ENCODE measurements around the gene FAM110C.

Gene FAM110C

DNA sequence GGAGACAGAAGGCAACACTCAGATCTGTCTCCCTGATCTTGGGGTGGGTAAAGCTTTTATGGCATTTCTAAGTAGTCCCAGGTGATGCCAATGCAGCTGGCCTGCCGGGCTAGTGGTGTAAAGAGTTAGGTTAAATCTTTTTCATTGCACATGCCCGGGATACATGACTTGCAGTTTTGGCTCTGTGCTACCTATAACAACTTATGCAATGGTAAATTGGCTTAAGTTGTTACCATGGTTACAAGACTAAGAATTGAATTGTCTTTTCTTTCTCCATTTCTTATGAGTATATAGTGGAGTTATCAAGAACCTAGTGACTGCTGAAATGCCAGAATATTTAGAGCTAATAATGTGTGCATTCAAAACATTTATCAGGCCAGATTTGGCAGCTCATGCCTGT is 5.3 kb upstream of the FAM110C start (continued):
- TF ChIP-seq, protein P1, sequence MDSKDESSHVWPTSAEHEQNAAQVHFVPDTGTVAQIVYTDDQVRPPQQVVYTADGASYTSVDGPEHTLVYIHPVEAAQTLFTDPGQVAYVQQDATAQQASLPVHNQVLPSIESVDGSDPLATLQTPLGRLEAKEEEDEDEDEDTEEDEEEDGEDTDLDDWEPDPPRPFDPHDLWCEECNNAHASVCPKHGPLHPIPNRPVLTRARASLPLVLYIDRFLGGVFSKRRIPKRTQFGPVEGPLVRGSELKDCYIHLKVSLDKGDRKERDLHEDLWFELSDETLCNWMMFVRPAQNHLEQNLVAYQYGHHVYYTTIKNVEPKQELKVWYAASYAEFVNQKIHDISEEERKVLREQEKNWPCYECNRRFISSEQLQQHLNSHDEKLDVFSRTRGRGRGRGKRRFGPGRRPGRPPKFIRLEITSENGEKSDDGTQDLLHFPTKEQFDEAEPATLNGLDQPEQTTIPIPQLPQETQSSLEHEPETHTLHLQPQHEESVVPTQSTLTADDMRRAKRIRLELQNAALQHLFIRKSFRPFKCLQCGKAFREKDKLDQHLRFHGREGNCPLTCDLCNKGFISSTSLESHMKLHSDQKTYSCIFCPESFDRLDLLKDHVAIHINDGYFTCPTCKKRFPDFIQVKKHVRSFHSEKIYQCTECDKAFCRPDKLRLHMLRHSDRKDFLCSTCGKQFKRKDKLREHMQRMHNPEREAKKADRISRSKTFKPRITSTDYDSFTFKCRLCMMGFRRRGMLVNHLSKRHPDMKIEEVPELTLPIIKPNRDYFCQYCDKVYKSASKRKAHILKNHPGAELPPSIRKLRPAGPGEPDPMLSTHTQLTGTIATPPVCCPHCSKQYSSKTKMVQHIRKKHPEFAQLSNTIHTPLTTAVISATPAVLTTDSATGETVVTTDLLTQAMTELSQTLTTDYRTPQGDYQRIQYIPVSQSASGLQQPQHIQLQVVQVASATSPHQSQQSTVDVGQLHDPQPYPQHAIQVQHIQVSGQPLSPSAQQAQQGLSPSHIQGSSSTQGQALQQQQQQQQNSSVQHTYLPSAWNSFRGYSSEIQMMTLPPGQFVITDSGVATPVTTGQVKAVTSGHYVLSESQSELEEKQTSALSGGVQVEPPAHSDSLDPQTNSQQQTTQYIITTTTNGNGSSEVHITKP (tag by site-specific recombination; IDR thresholded peaks at IDR 0.05) = no peak

DNA sequence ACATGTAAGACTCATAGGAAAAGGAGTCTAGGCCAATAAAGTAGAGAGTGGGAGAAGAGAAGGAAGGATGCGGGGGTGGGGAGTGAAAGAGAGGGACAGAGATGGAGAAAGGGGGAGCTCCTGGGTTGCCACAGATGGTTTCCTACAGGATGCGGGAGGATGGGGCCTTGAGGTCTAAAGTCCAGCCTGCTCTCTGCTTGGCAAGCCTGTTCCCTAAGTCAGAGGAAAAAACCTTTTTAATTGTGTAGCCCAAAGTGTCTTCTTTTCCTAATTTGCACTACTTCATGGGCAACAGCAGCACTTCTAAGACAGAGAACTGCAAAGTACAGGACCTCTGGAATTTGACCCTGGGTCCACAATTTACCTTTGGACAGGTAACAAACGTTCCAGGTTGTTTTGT is 1.4 kb upstream of the FAM110C start:
- Histone ChIP-seq H3K27ac (ENCODE audit: extremely low read depth, low read depth, low read length) (no peak overlapping the region), H3K4me3 (ENCODE audit: low read depth, low read length) (no peak overlapping the region)
- POLR2A ChIA-PET = no interaction called here

DNA sequence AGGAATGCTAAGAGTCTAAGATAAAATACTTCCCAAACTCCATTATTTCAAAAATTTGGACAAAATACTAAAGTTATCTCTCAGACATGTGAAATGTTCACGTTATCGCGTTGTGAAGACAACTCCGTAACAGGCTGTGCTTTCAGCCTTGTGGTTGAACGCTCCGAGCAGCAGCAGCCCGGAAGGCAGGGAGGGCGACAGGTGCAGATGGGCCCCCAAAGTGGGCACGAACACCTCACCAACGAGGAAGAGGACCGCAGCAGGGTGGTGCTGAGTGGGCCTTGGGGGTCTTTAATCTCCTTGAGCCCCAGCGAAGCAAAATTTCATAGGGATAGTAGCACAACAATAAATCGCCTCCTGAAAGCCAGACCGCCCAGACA is 1.0 kb upstream of the FAM110C start:
- POLR2A ChIA-PET = no interaction called here
- Histone ChIP-seq H3K9me3 (ENCODE audit: control insufficient read depth, insufficient read depth, low read depth, low read length) (no peaks in the 10 kb centered on the region), H3K27ac (ENCODE audit: extremely low read depth, low read depth, low read length) (no peak overlapping the region), H3K4me1 (ENCODE audit: control insufficient read depth, insufficient read depth, low read length) (0 out of 2 replicates have a peak, but pooled peaks cover 2% of the 10 kb centered on the region), H3K36me3 (ENCODE audit: control insufficient read depth in 2 of 2, insufficient read depth in 1 of 2, low read length in 2 of 2) (no peaks in the 10 kb centered on the region), H3K4me3 (ENCODE audit: low read depth, low read length) (no peak overlapping the region)
- peak; percentile 70 for TF ChIP-seq SCRT2 (tag by site-specific recombination; IDR thresholded peaks at IDR 0.05)
- no peak for TF ChIP-seq ZNF10 (tag by site-specific recombination; IDR thresholded peaks at IDR 0.05)
- TF ChIP-seq, protein P2, sequence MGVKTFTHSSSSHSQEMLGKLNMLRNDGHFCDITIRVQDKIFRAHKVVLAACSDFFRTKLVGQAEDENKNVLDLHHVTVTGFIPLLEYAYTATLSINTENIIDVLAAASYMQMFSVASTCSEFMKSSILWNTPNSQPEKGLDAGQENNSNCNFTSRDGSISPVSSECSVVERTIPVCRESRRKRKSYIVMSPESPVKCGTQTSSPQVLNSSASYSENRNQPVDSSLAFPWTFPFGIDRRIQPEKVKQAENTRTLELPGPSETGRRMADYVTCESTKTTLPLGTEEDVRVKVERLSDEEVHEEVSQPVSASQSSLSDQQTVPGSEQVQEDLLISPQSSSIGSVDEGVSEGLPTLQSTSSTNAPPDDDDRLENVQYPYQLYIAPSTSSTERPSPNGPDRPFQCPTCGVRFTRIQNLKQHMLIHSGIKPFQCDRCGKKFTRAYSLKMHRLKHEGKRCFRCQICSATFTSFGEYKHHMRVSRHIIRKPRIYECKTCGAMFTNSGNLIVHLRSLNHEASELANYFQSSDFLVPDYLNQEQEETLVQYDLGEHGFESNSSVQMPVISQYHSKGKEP (tag by site-specific recombination; IDR thresholded peaks at IDR 0.05) = no peak
- CTCF ChIA-PET = interaction anchor here (0.5 to 1.2 kb wide), 2 partner anchors 77 to 118 kb away, joined by 3 read pairs; no protein-coding TSS in a partner anchor

More for the DNA sequence above, 1.4 kb upstream of the FAM110C start:
- CTCF ChIA-PET = no interaction called here
- Histone ChIP-seq H3K9me3 (ENCODE audit: control insufficient read depth, insufficient read depth, low read depth, low read length) (no peaks in the 10 kb centered on the region), H3K4me1 (ENCODE audit: control insufficient read depth, insufficient read depth, low read length) (0 out of 2 replicates have a peak, but pooled peaks cover 2% of the 10 kb centered on the region), H3K36me3 (ENCODE audit: control insufficient read depth in 2 of 2, insufficient read depth in 1 of 2, low read length in 2 of 2) (no peaks in the 10 kb centered on the region)
- TF ChIP-seq ZNF548 (tag by site-specific recombination; IDR thresholded peaks at IDR 0.05) (no peak), SCRT2 (tag by site-specific recombination; IDR thresholded peaks at IDR 0.05) (peak; percentile 3; the same call in 1 of the 2 replicates), ZNF707 (tag by site-specific recombination; IDR thresholded peaks at IDR 0.05) (no peak)

DNA sequence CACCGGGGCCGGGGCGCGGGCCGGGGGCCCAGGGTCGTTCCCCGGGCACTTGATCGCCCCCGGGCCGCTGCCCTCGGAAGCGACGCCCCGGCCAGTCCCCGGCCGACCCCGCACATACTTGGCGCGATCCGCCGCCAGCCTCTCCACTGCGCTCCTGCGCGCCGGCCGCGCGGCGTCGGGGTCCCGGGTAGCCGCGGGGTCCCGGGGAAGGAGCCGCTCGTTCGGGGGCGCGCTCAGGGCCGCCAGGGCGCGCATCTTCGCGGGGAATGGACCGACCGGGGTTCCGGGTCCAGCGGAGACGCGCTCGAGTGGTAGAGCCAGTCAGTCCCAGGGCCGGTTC is 204 bp downstream of the FAM110C start:
- peak overlapping the region; percentile 17; the same call in 1 of the 2 replicates for H3K27ac ChIP-seq (ENCODE audit: extremely low read depth, low read depth, low read length)
- no peaks in the 10 kb centered on the region for H3K9me3 ChIP-seq (ENCODE audit: control insufficient read depth, insufficient read depth, low read depth, low read length)
- H3K4me3 ChIP-seq (ENCODE audit: low read depth, low read length) = peak overlapping the region; percentile 63
- ChIA-PET CTCF (no interaction called here), POLR2A (no interaction called here)
- no peaks in the 10 kb centered on the region for H3K36me3 ChIP-seq (ENCODE audit: control insufficient read depth in 2 of 2, insufficient read depth in 1 of 2, low read length in 2 of 2)
- H3K4me1 ChIP-seq (ENCODE audit: control insufficient read depth, insufficient read depth, low read length) = 0 out of 2 replicates have a peak, but pooled peaks cover 2% of the 10 kb centered on the region
- TF ChIP-seq, protein P3, sequence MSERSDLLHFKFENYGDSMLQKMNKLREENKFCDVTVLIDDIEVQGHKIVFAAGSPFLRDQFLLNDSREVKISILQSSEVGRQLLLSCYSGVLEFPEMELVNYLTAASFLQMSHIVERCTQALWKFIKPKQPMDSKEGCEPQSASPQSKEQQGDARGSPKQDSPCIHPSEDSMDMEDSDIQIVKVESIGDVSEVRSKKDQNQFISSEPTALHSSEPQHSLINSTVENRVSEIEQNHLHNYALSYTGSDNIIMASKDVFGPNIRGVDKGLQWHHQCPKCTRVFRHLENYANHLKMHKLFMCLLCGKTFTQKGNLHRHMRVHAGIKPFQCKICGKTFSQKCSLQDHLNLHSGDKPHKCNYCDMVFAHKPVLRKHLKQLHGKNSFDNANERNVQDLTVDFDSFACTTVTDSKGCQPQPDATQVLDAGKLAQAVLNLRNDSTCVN (tag by site-specific recombination; optimal IDR thresholded peaks at IDR 0.05) = peak; percentile 77
- TF ChIP-seq ZNF561 (tag by site-specific recombination; IDR thresholded peaks at IDR 0.05; ENCODE audit: borderline replicate concordance) = 0 out of 2 replicates have a peak, but pooled peaks have one; percentile 27
- peak; percentile 40; the same call in 1 of the 2 replicates for TF ChIP-seq ZBTB20 (tag by site-specific recombination; IDR thresholded peaks at IDR 0.05)
- TF ChIP-seq KLF1 (tag by site-specific recombination; IDR thresholded peaks at IDR 0.05) = no peak
- TF ChIP-seq ZNF404 (tag by site-specific recombination; IDR thresholded peaks at IDR 0.05) = no peak
